ENCODE results near the gene PUM1.
A peak's percentile ranks its signal among the peaks of the same experiment; 100 is the strongest.

The PUM1 gene

DNA sequence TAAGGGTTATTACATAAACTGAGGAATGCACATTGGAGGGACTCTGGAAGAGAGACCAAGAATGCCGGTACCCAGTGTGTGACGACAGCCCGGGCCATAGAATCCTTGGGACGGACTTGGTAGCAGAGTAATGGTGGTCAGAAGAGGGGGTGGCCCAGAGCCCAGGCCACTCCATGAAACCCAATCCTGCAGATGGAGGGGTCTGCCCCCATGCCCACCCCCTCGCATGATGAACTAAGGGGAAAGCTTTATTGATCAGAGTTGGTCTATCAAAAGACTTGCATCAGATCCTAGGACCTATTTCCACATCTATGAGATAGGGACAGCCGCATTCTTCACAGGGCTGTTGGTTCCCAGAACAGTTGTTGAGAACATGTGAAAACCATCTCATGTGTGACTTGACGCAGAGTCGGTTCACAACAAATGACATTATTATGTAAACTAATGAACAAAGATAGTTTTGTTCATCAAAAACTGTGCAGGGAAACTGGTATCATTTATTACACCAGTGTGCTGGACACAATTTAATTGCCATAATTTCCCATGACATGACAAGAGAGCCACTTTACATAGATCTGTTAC lies 135.5 kb downstream of the PUM1 start:
- peak; percentile 14; the same call in 1 of the 2 replicates for TF ChIP-seq POLR2AphosphoS5 (IDR thresholded peaks at IDR 0.05; ENCODE audit: low read depth, low read length)
- TF ChIP-seq REST (IDR thresholded peaks at IDR 0.05; ENCODE audit: insufficient read depth in 1 of 2, low read depth in 2 of 2, low read length in 2 of 2), result no peak
- no peak for TF ChIP-seq FOXP2 (optimal IDR thresholded peaks at IDR 0.05; ENCODE audit: borderline replicate concordance, extremely low read depth, extremely low read length, insufficient read depth)
- no peak for TF ChIP-seq TAF1 (IDR thresholded peaks at IDR 0.05; ENCODE audit: borderline replicate concordance, insufficient read depth, low read length)
- TF ChIP-seq SIN3A (IDR thresholded peaks at IDR 0.05; ENCODE audit: borderline replicate concordance, insufficient read depth, low read length), result no peak

- no peak; the same call in 1 of the 2 replicates for TF ChIP-seq POLR2AphosphoS5 (IDR thresholded peaks at IDR 0.05; ENCODE audit: low read depth, low read length)
- TF ChIP-seq FOXP2 (optimal IDR thresholded peaks at IDR 0.05; ENCODE audit: borderline replicate concordance, extremely low read depth, extremely low read length, insufficient read depth), result no peak
- no peak for TF ChIP-seq SIN3A (IDR thresholded peaks at IDR 0.05; ENCODE audit: borderline replicate concordance, insufficient read depth, low read length)
- TF ChIP-seq REST (IDR thresholded peaks at IDR 0.05; ENCODE audit: insufficient read depth in 1 of 2, low read depth in 2 of 2, low read length in 2 of 2), result no peak
- TF ChIP-seq TAF1 (IDR thresholded peaks at IDR 0.05; ENCODE audit: borderline replicate concordance, insufficient read depth, low read length), result no peak
Observed at GRCh38 chr1:30929135-30929889, 136.2 kb downstream of the PUM1 start.

DNA sequence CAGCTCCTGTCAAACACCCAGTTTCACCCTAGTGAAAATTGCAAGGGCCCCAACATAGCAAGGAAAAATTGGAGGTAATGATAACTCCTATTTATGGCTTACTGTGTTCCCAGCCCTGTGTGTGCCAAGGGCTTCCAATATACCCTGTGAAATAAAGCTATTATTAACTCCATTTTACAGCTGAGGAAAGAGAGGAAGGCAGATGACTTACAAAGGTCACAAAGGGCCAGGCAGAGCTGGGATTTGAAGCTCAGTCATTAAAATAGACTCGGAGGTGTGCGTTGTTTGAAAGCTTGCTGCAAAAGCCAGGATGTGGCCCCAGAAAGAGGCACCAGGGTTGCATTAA lies 136.8 kb downstream of the PUM1 start:
- TF ChIP-seq POLR2AphosphoS5 (IDR thresholded peaks at IDR 0.05; ENCODE audit: low read depth, low read length), result no peak
- no peak for TF ChIP-seq REST (IDR thresholded peaks at IDR 0.05; ENCODE audit: insufficient read depth in 1 of 2, low read depth in 2 of 2, low read length in 2 of 2)
- no peak for TF ChIP-seq SIN3A (IDR thresholded peaks at IDR 0.05; ENCODE audit: borderline replicate concordance, insufficient read depth, low read length)
- TF ChIP-seq FOXP2 (optimal IDR thresholded peaks at IDR 0.05; ENCODE audit: borderline replicate concordance, extremely low read depth, extremely low read length, insufficient read depth), result no peak
- no peak for TF ChIP-seq TAF1 (IDR thresholded peaks at IDR 0.05; ENCODE audit: borderline replicate concordance, insufficient read depth, low read length)

- TF ChIP-seq POLR2AphosphoS5 (IDR thresholded peaks at IDR 0.05; ENCODE audit: low read depth, low read length), result no peak
- no peak for TF ChIP-seq SIN3A (IDR thresholded peaks at IDR 0.05; ENCODE audit: borderline replicate concordance, insufficient read depth, low read length)
- no peak for TF ChIP-seq REST (IDR thresholded peaks at IDR 0.05; ENCODE audit: insufficient read depth in 1 of 2, low read depth in 2 of 2, low read length in 2 of 2)
- TF ChIP-seq FOXP2 (optimal IDR thresholded peaks at IDR 0.05; ENCODE audit: borderline replicate concordance, extremely low read depth, extremely low read length, insufficient read depth), result no peak
- no peak for TF ChIP-seq TAF1 (IDR thresholded peaks at IDR 0.05; ENCODE audit: borderline replicate concordance, insufficient read depth, low read length)
Observed at GRCh38 chr1:30928171-30928570, 137.3 kb downstream of the PUM1 start.

All from PFSK-1 (cell line).